Measurements from ENCODE around the gene KCNMA1.

Gene KCNMA1

DNA sequence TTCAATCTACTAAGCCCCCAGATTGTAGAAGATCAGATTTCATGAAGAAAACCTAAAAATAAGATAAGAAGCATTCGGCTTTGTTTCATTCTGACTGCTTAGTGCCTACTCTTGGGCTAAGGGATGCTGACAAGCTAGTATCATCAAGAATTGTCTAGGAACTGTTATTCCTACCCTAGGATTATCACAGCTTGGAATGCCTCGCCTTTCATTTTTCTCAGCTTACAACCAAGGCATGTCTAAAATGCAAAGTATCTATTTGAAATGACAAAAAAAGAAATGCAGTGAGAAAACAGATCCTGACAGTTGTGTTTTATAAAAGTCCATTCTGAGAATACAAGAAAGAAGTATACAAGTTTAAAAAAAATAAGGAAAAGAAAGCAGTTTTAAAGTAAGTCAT, 441.0 kb downstream of the KCNMA1 start:
- no peak overlapping the region for H3K4me3 ChIP-seq (ENCODE audit: low read length)
- TF ChIP-seq ZNF274 (IDR thresholded peaks at IDR 0.05; ENCODE audit: low read depth, low read length), result no peak

DNA sequence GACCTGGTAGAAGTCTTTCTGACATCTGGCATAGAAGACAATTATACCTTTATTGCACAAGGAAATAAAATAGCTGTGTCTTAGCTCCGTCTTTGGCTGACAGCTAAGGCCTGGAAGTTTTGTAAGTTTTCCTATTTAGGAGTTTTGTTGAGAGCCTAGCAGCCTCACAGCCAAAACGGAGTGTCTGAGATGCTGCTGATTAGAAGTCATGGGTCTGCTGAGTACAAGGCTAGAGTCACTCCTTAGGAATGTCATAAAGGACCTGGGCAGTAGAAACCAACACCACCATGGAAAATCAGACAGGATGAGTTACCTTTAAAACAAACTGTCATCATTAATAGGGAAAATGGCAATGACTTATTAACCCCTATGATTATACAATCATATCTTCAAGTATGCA, 442.5 kb downstream of the KCNMA1 start:
- H3K4me3 ChIP-seq (ENCODE audit: low read length), result no peak overlapping the region
- no peak for TF ChIP-seq ZNF274 (IDR thresholded peaks at IDR 0.05; ENCODE audit: low read depth, low read length)

DNA sequence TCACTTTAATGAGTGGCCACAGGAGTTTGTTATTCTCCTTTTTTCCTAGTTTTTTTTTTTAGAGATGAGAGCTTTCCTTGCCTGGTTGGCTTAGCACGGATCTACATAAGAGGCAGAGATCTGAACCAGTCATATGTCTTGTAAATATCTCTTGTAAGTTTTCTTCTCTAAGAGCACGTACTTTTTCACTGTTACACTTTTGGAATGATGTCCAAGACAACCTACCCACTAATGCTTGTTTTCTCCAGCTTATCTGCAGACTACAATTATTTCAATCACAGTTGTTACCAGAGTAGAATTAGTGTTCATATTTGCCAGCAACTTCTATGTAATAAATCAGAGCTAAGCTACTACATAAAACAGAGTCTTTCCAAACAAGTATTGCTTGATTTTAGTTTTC, 444.6 kb downstream of the KCNMA1 start:
- TF ChIP-seq ZNF274 (IDR thresholded peaks at IDR 0.05; ENCODE audit: low read depth, low read length), result no peak
- no peak overlapping the region for H3K4me3 ChIP-seq (ENCODE audit: low read length)

DNA sequence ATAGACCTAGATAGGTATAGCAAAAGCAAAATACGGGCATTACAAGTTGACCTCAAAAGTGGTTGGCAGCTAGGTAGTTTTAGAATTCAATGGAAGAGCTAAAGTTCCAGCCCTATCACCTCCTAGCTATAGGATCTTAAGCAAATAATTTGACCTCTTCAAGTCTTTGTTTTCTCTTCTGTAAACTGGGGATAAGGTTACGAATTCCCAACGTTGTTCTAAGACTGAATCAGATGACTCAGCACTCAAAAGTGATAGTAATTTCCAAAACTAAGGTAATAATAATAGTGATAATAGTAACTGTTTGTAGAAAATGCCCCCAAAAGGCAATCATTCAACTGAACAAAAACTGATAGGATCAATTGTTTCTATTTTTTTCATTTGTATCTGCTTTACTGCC, 445.2 kb downstream of the KCNMA1 start:
- TF ChIP-seq ZNF274 (IDR thresholded peaks at IDR 0.05; ENCODE audit: low read depth, low read length), result no peak
- H3K4me3 ChIP-seq (ENCODE audit: low read length), result no peak overlapping the region

DNA sequence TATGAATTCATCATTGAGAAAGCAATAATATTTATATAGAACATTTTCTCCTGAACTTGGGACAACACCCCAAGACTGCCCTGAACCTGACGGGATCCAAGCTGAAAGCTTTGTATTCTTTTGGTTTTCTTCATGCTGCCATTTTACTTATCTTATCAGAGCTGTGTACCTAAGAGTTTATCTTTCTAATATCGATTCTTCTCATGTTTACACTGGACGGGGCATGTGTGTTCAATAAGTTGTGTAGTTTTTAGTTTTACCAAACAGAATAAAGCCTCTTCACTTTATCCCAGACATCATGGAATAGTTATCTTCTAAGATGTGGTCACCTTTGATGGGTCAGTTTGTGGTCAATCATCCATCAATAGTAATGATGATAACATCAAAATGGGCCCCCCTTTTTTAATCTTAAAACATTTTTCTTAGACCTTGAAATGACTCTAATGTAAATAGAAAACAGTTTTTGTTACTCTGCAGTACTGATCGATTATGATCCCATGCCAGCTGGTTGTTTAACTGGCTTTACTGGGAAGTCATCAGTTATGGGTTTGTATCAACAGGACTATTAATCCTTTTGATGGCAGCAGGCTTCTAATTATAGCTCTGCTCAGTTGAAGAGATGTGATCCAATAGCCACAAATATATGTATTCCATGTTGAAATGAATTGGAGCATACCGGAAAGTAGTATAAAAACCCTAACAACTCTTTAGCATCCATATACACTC, 446.1 kb downstream of the KCNMA1 start:
- TF ChIP-seq ZNF274 (IDR thresholded peaks at IDR 0.05; ENCODE audit: low read depth, low read length), result no peak
- no peak overlapping the region for H3K4me3 ChIP-seq (ENCODE audit: low read length)

DNA sequence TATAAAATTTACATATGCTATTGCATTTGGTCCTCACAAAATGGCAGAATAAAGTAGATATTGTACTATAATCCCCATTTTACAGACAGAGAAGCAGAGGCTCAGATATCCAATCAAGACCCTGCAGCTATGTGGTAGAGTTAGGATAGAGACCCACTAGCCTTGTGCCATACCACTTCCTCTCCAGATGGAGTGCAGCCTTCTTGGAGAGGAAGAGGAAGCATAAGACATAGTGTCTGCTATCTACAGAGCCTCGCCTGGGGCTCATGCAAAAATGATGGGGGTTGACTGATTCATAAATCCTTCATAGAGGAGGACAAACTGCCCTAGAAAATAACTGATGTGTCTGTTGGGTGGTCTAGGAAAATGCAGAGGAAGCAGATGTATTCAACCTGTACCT, 447.3 kb downstream of the KCNMA1 start:
- no peak overlapping the region for H3K4me3 ChIP-seq (ENCODE audit: low read length)
- TF ChIP-seq ZNF274 (IDR thresholded peaks at IDR 0.05; ENCODE audit: low read depth, low read length), result no peak

DNA sequence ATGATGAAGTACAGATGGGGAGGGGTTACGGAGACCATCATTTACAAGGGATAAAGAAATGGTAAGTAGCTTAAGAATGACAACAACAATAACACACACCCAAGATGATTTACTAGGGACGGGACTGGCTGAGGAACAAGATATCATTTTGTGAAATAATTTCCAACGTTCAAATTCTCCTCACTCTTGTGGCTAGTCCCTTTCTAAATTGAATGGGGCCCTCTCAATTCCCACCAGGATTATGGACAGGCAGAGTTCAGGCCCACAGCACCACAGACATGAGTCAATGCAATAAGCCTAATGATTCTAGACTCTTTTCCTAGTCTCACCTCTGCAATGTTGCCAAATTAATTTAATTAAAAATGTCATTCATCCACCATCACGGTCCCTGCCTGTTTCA, 448.1 kb downstream of the KCNMA1 start:
- TF ChIP-seq ZNF274 (IDR thresholded peaks at IDR 0.05; ENCODE audit: low read depth, low read length), result no peak

DNA sequence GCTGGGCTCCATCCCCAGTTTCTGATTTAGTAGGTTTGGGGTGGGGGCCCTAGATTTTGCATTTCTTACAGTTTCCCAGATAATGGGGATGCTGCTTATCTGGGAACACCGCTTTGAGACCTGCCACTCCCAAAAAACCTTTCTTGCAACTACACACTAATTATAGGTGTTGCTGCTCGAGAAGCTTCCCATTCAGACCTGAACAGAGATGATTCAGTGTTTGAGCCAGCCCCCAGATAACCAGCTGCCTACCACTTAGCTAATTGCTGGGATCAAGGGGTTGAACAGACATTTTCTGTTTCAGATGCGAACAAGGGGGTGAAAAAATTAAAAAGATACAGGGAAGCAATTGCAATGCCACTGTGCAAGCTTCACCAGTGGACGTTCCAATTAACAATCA, 448.5 kb downstream of the KCNMA1 start:
- TF ChIP-seq ZNF274 (IDR thresholded peaks at IDR 0.05; ENCODE audit: low read depth, low read length), result no peak
- H3K4me3 ChIP-seq (ENCODE audit: low read length), result no peak overlapping the region

More for the DNA sequence above, 448.1 kb downstream of the KCNMA1 start:
- H3K4me3 ChIP-seq (ENCODE audit: low read length), result no peak overlapping the region

DNA sequence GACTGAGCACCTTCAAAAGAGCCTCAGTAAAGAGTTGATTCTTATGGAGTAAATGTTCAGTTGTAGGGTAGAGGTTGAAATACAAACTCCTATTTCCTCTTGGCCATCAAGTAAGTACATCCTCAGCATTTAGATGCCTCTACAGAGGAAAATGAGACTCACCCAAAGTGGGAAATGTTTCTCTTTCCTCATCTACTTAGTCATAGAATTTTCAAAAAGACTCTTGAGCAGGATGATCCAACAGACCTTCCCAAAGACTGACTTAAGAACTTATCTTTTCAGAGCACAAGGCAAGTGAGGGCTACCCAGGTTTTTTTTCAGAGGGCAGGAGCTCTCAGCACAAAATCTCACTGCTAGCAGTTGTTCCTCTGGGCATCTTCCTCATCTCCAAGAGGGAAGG, 449.1 kb downstream of the KCNMA1 start:
- no peak for TF ChIP-seq ZNF274 (IDR thresholded peaks at IDR 0.05; ENCODE audit: low read depth, low read length)
- no peak overlapping the region for H3K4me3 ChIP-seq (ENCODE audit: low read length)

DNA sequence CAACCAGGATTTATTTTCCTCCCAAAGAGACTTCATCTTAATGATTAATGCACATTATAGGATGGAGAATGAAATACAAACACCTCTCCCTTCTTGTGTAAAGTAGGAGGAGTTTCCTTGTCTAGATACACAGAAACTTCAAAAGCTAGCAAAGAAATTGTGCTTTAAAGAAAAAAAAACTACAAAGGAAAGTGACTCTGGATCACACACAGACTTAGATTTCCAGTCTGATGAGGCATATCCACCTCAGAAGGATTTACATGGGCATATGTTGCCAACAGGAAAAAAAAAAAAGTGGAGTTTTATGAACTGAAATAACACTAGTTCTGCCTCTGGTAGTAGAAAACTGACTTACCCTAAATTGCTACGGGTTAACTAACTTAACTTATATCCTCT, 449.6 kb downstream of the KCNMA1 start:
- no peak for TF ChIP-seq ZNF274 (IDR thresholded peaks at IDR 0.05; ENCODE audit: low read depth, low read length)
- no peak overlapping the region for H3K4me3 ChIP-seq (ENCODE audit: low read length)

DNA sequence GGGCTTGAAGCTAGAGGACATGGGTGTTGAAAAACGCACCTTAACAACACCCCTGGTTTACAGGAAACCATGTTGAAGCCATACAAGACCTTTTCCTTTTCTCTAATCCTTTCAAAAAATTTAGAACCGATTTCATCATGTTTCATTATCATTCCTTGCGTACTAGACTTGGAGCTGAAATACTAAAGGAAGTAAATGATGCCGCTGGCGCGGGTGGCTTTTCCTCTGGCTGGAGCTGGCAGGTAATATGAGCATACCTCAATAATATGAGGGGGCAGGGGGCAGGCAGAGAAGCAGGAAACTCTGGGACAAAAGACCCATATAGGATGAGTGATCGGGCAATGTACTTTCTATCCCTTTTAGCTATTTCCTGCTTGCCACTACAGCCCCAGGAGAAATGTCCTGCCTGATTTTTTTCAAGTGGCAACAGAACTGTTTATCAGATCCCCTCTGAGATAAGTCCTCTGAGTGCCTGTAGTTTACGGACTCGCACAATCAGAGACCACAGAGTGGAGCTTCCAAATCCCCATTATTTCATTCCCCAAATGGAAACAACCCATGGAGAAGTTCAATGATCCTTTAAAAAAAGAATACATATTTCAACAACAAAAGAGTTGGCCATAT, 450.1 kb downstream of the KCNMA1 start:
- TF ChIP-seq ZNF274 (IDR thresholded peaks at IDR 0.05; ENCODE audit: low read depth, low read length), result no peak
- no peak overlapping the region for H3K4me3 ChIP-seq (ENCODE audit: low read length)

DNA sequence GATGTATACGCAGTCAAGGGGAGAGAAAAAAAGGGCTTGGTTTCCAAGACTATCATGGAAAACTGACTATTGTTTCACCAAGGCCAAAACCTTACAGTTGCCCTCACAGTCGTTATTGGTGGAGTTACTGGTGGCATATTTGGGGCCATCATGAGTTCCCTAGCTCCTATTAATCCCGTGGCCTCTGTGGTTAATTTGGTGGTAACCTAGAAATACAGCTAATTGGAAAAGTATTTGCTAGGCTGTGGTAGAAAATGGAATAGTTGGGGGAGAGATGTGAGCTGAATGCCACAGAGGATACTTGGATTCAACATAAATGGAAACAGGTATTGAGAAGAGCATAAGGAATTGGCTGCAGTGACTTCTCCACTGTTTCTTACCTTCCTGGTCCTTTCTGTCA, 450.7 kb downstream of the KCNMA1 start:
- no peak for TF ChIP-seq ZNF274 (IDR thresholded peaks at IDR 0.05; ENCODE audit: low read depth, low read length)
- no peak overlapping the region for H3K4me3 ChIP-seq (ENCODE audit: low read length)

DNA sequence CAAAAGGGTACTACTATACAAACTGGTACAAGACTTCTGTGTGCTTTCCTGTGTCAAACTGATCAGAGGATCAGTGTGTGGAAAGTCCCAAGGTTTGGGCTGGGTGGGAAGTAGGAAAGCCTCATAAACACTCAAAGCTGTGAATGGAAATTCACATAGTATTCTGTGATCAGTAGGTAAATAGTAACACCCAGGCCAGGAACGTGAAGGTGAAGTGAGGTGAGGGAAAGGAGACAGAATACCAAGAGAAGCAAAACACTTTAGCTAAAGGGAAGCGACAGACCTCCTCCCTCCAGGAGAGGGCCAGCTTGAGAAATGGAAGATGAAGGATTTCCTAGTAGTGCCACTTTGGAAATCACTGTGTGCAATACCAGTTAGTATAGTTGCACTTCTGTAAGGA, 451.9 kb downstream of the KCNMA1 start:
- no peak for TF ChIP-seq ZNF274 (IDR thresholded peaks at IDR 0.05; ENCODE audit: low read depth, low read length)
- no peak overlapping the region for H3K4me3 ChIP-seq (ENCODE audit: low read length)

DNA sequence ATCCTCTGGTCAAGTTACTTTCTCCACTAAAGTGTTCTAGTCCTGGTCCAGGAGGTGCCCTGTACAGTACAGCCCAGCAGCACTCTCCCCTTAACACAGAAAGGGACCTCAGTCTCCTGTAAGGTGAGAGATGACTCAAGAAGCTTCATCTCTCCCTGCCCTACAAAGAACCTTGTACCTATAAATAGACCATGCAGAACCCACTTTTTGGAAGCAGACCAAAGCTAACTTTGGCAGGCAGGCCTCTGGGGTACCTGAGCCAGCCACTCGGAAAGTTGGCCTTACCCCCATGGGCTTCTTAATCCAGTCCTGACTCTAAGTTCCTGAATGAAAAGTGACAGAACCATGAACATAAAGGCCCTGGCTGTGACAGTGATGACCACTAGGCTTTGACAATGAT, 454.8 kb downstream of the KCNMA1 start:
- no peak overlapping the region for H3K4me3 ChIP-seq (ENCODE audit: low read length)

DNA sequence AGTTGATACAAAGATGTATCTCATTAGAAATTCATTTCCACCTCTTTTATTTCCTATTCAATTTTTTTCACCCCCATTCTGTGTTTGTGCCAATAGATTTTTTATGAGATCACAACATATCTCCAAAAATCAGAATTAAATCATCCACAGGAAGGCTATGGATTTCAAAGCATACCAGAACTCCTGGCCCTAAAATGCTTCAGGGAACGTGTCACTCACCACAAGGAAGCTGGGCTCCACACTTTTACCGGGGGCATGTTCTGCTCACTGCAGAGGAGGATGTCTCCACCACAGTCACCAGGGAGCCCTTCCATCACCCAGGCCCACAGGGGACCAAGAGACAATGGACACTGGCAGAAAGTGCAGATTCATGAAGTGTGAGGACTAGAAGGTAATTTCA, 456.8 kb downstream of the KCNMA1 start:
- H3K4me3 ChIP-seq (ENCODE audit: low read length), result no peak overlapping the region
- TF ChIP-seq ZNF274 (IDR thresholded peaks at IDR 0.05; ENCODE audit: low read depth, low read length), result no peak

More for the DNA sequence above, 454.8 kb downstream of the KCNMA1 start:
- no peak for TF ChIP-seq ZNF274 (IDR thresholded peaks at IDR 0.05; ENCODE audit: low read depth, low read length)

DNA sequence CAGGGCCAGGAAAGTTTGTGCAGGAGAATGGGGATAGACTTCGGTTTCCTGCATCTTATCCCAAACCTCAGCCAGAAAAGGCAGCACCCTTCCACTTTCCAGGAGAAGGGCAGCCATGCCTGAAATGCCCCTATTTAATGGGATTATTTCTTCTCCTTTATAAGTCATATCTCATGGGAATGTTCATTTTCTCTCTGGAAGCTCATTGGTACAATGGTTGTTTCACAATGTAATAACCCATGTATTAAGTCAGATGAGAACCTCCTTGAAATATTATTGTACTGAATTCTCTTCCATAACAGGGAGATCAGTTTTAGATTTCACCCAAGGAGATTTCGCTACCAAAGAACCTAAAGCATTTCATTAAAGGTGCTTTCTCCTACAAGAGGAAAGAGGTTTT, 457.5 kb downstream of the KCNMA1 start:
- no peak for TF ChIP-seq ZNF274 (IDR thresholded peaks at IDR 0.05; ENCODE audit: low read depth, low read length)
- no peak overlapping the region for H3K4me3 ChIP-seq (ENCODE audit: low read length)
